H1 (cell line): ENCODE measurements around the gene RNASE3. TPM values are rescaled to one million over a fixed set of nuclear protein-coding genes. Genes with fewer than 3 reads are reported as not detected.
"Not testable (repeated sequence)": the region's sequence is repeated elsewhere in the genome, so short reads cannot be mapped to it uniquely, and the experiment has no call there.

Experiments
- CTCF ChIA-PET: fragments of 300-600 bp; sonication (Branson Sonifier 250); formaldehyde crosslinking; loops from one replicate; lab custom pipeline; 2021; ENCODE audit not compliant: partially characterized antibody; lab: Charles Lee
- POLR2A ChIA-PET: fragments of 300-600 bp; sonication (Branson Sonifier 250); formaldehyde crosslinking; loops from one replicate; lab custom pipeline; 2021; ENCODE audit warnings: inconsistent platforms; ENCODE audit not compliant: partially characterized antibody; lab: Charles Lee
- DNase-seq, 2 experiments: peaks; one replicate each; pipeline versions ENCODE4 v3.0.0 to v3.0.0-alpha.2; 2010 to 2022; ENCODE audit warnings: low spot score in 2 of 2, low read depth in 1 of 2, mixed read lengths in 1 of 2
- FAIRE-seq: peaks from 2 replicates; lab custom pipeline; 2011; peaks lifted over from hg19 to GRCh38; lab: Jason Lieb, UNC
- H2AFZ ChIP-seq: 2 replicates; pipeline ENCODE4 v1.8.1; 2012; ENCODE audit warnings: low read length, inconsistent platforms
- H2AK5ac ChIP-seq: 2 replicates; pipeline ENCODE4 v1.6.1; 2013; ENCODE audit warnings: low read depth, low read length
- H2BK120ac ChIP-seq: replicated peaks from 2 replicates; pipeline ENCODE3; 2013; ENCODE audit warnings: low read depth, low read length, inconsistent platforms
- H2BK12ac ChIP-seq: 2 replicates; pipeline ENCODE4 v1.6.1; 2013; ENCODE audit warnings: low read depth, low read length
- H2BK15ac ChIP-seq: 2 replicates; pipeline ENCODE4 v1.6.1; 2013; ENCODE audit warnings: low read length
- H2BK20ac ChIP-seq: 2 replicates; pipeline ENCODE4 v1.6.1; 2013; ENCODE audit warnings: low read length
- H2BK5ac ChIP-seq: 2 replicates; pipeline ENCODE4 v1.6.1; 2013; ENCODE audit warnings: low read depth, low read length
- H3K14ac ChIP-seq: 2 replicates; pipeline ENCODE4 v1.6.1; 2013; ENCODE audit warnings: inconsistent platforms; ENCODE audit not compliant: insufficient read length
- H3K18ac ChIP-seq: 2 replicates; pipeline ENCODE4 v1.6.1; 2013; ENCODE audit warnings: low read length; ENCODE audit errors: extremely low read depth
- H3K23ac ChIP-seq: 2 replicates; pipeline ENCODE4 v1.6.1; 2013; ENCODE audit warnings: inconsistent platforms; ENCODE audit not compliant: insufficient read length
- H3K23me2 ChIP-seq: 2 replicates; pipeline ENCODE4 v1.6.1; 2013; ENCODE audit warnings: low read depth, low read length
- H3K27ac ChIP-seq: 2 replicates; pipeline ENCODE4 v1.6.1; 2011; ENCODE audit warnings: low read depth, low read length, inconsistent platforms
- H3K27me3 ChIP-seq, 4 experiments: replicated peaks in 1 of 4; 1 replicate in 1 of 4; 2 replicates in 3 of 4; pipeline versions ENCODE4 v1.6.1 to v1.8.1; 2011 to 2013; ENCODE audit warnings: low read length in 3 of 4, mild to moderate bottlenecking in 3 of 4, inconsistent platforms in 2 of 4, mixed read lengths in 2 of 4, moderate library complexity in 1 of 4; ENCODE audit not compliant: control insufficient read depth in 3 of 4, insufficient read depth in 3 of 4; ENCODE audit errors: extremely low read depth in 1 of 4
- H3K36me3 ChIP-seq, 4 experiments: 2 replicates each; pipeline versions ENCODE4 v1.6.1 to v1.8.1; 2011 to 2013; ENCODE audit warnings: mild to moderate bottlenecking in 4 of 4, low read length in 3 of 4, moderate library complexity in 2 of 4, control low read depth in 1 of 4, inconsistent platforms in 1 of 4; ENCODE audit not compliant: insufficient read depth in 4 of 4, control insufficient read depth in 2 of 4
- H3K4ac ChIP-seq: replicated peaks from 2 replicates; pipeline ENCODE3; 2013; ENCODE audit warnings: low read length, low read depth, mixed read lengths, inconsistent platforms; ENCODE audit not compliant: insufficient read length
- H3K4me1 ChIP-seq, 4 experiments: replicated peaks in 1 of 4; 1 replicate in 1 of 4; 2 replicates in 3 of 4; pipeline versions ENCODE4 v1.6.1 to v1.8.1; 2011 to 2013; ENCODE audit warnings: low read length in 3 of 4, inconsistent platforms in 2 of 4, mixed read lengths in 1 of 4; ENCODE audit not compliant: insufficient read depth in 4 of 4, control insufficient read depth in 3 of 4
- H3K4me2 ChIP-seq, 2 experiments: 2 replicates each; pipeline versions ENCODE4 v1.6.1 to v1.8.1; 2011 to 2013; ENCODE audit warnings: low read depth in 2 of 2, low read length in 2 of 2, control low read depth in 1 of 2, inconsistent platforms in 1 of 2, mild to moderate bottlenecking in 1 of 2; ENCODE audit not compliant: insufficient read depth in 1 of 2
- H3K4me3 ChIP-seq, 4 experiments: fragments of 200-600, 300-600 bp in 1 of 4; sonication (generic), shearing (Covaris generic), sonication (Bioruptor Twin) in 1 of 4; 2 replicates each; pipeline versions ENCODE4 v1.5.1 to v1.8.1; 2011 to 2016; ENCODE audit warnings: low read length in 4 of 4, low read depth in 3 of 4, control low read depth in 2 of 4, inconsistent platforms in 2 of 4, mild to moderate bottlenecking in 2 of 4, mixed read lengths in 1 of 4, moderate library complexity in 1 of 4; ENCODE audit not compliant: insufficient read depth in 2 of 4; ENCODE audit errors: extremely low read depth in 1 of 4
- H3K56ac ChIP-seq: replicated peaks from 2 replicates; pipeline ENCODE3; 2013; ENCODE audit warnings: low read depth, mild to moderate bottlenecking, mixed read lengths, low read length, inconsistent platforms; ENCODE audit not compliant: insufficient read length
- H3K79me1 ChIP-seq: 2 replicates; pipeline ENCODE4 v1.6.1; 2013; ENCODE audit warnings: low read depth, low read length, control low read depth
- H3K79me2 ChIP-seq, 2 experiments: 2 replicates each; pipeline versions ENCODE4 v1.6.1 to v1.8.1; 2012 to 2013; ENCODE audit warnings: low read length in 2 of 2, mild to moderate bottlenecking in 2 of 2, inconsistent platforms in 1 of 2; ENCODE audit not compliant: insufficient read depth in 2 of 2, control insufficient read depth in 1 of 2
- H3K9ac ChIP-seq, 4 experiments: replicated peaks in 1 of 4; 1 replicate in 1 of 4; 2 replicates in 3 of 4; pipeline versions ENCODE4 v1.6.1 to v1.8.1; 2011 to 2013; ENCODE audit warnings: low read depth in 3 of 4, low read length in 3 of 4, control low read depth in 2 of 4, mild to moderate bottlenecking in 2 of 4, moderate library complexity in 2 of 4, inconsistent platforms in 1 of 4; ENCODE audit errors: extremely low read depth in 1 of 4
- H3K9me3 ChIP-seq, 2 experiments: 2 replicates each; pipeline versions ENCODE4 v1.6.1 to v1.8.1; 2012 to 2013; ENCODE audit warnings: mild to moderate bottlenecking in 2 of 2, moderate library complexity in 2 of 2, control low read depth in 1 of 2, inconsistent platforms in 1 of 2, low read depth in 1 of 2, low read length in 1 of 2, mixed read lengths in 1 of 2; ENCODE audit not compliant: insufficient read depth in 2 of 2
- H4K20me1 ChIP-seq, 2 experiments: replicated peaks in 1 of 2; 2 replicates each; pipeline versions ENCODE3 to v1.8.1; 2011 to 2013; ENCODE audit warnings: inconsistent platforms in 2 of 2, low read length in 2 of 2, mild to moderate bottlenecking in 1 of 2; ENCODE audit not compliant: insufficient read depth in 2 of 2, control insufficient read depth in 1 of 2
- H4K5ac ChIP-seq: 2 replicates; pipeline ENCODE4 v1.6.1; 2013; ENCODE audit warnings: low read length, low read depth, mixed read lengths, inconsistent platforms; ENCODE audit not compliant: insufficient read length
- H4K8ac ChIP-seq: 2 replicates; pipeline ENCODE4 v1.8.0; 2013; ENCODE audit warnings: mild to moderate bottlenecking, moderate library complexity, low read length, inconsistent platforms; ENCODE audit not compliant: insufficient read depth; ENCODE audit errors: extremely low read depth
- H4K91ac ChIP-seq: replicated peaks from 2 replicates; pipeline ENCODE3; 2013; ENCODE audit warnings: low read length, mixed read lengths, inconsistent platforms; ENCODE audit not compliant: insufficient read length
- WGBS, 2 experiments: shearing (Covaris generic) in 1 of 2; methylation state at CpG; one replicate each; pipeline versions ENCODE4 v1.1.6 to v1.1.7; 2013 to 2015; ENCODE audit warnings: low lambda C conversion rate in 2 of 2, mixed read lengths in 2 of 2, inconsistent platforms in 1 of 2, low coverage in 1 of 2, missing lambda C conversion rate in 1 of 2; ENCODE audit not compliant: insufficient replicate concordance in 2 of 2, insufficient coverage in 1 of 2, insufficient read length in 1 of 2; ENCODE audit errors: extremely low coverage in 1 of 2, missing lambda C conversion rate in 1 of 2; 5-methylcytosine and 5-hydroxymethylcytosine counted together
- polyA plus RNA-seq, 7 experiments: library from polyadenylated mRNA; depleted of rRNA in 3 of 7; stranded (reverse) in 5 of 7; unstranded in 2 of 7; fragments of >200 nt in 5 of 7; fragments of 200-250 nt in 2 of 7; gene quantifications; 1 replicate in 5 of 7; 2 replicates in 1 of 7; 4 replicates in 1 of 7; pipeline versions ENCODE4 v1.2.1 to v1.2.3, GENCODE V29; 2011 to 2013; ENCODE audit warnings: missing spikeins in 2 of 7, mixed read lengths in 2 of 7
- total RNA-seq: library from RNA; stranded (reverse); fragmentation: NEBNext Ultra II Directional; extraction: Animal tissue kit (Norgen Biotek cat#: 25700); gene quantifications from 2 replicates; pipeline ENCODE4 v1.2.1, GENCODE V29; 2021

Gene RNASE3
- total and polyA plus RNA-seq, 2 of the 8 experiments (the other 6 are each of a cell fraction or from before 2014, with no cell fraction given), result not detected

DNA sequence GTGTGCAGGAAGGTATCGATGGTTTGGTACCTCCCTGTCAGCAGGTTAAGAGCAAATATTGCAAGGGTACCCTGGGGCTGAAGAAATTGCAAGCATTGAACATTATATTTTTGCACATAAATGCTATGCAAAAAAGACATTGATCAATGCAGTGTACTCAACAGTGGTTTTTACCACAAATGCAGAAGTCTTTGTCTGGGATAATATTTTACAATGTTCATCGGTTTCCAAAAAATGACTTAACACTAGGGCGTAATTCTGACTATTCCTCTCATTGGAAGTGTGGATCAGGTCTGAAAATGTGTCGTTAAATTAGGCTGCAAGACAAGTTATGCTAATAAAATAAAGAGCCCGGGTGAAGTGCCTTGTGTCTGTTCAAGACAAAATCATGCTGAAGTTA, 2.8 kb upstream of the RNASE3 start:
- H3K23ac ChIP-seq, H3K79me1 ChIP-seq, H3K36me3 ChIP-seq, H3K4ac ChIP-seq, H3K4me2 ChIP-seq, H2BK12ac ChIP-seq, H3K4me1 ChIP-seq, POLR2A ChIA-PET, H3K79me2 ChIP-seq, H3K9ac ChIP-seq, H2BK120ac ChIP-seq, CTCF ChIA-PET, FAIRE-seq, H2AFZ ChIP-seq, H3K18ac ChIP-seq, H3K27ac ChIP-seq, H3K56ac ChIP-seq, H2BK20ac ChIP-seq, H3K14ac ChIP-seq, H4K8ac ChIP-seq, H3K27me3 ChIP-seq, H2AK5ac ChIP-seq, H4K20me1 ChIP-seq, H2BK5ac ChIP-seq, H2BK15ac ChIP-seq, H4K5ac ChIP-seq, DNase-seq, H4K91ac ChIP-seq, H3K23me2 ChIP-seq, H3K9me3 ChIP-seq, H3K4me3 ChIP-seq: not testable (repeated sequence)
- 79% methylated on average over 5 of the region's 5 CpGs; no CpG with 5 or more reads in 1 of the 2 experiments for WGBS, 2 experiments

DNA sequence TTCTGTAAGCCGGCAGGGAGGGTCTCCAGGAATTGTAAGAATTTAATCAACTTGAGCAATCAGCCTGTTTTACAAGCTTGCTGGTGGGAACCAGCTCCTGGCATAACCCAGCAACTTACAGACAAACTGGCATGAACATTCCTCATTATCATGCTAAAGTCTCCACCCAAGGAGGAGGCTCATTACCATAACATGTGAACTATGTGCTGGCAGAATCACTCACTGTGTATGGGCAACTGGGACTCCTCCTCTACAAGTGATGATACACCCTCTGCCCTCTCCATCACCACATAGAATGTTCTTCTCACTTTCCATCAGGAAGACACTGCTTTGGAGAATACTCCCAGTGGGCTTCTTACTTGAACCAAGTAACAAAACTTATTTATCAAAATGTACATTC, 4.1 kb downstream of the RNASE3 start:
- H3K4me1 ChIP-seq, H4K91ac ChIP-seq, H3K36me3 ChIP-seq, H2AK5ac ChIP-seq, H3K23me2 ChIP-seq, POLR2A ChIA-PET, H3K27ac ChIP-seq, H3K79me1 ChIP-seq, H4K8ac ChIP-seq, H4K20me1 ChIP-seq, H3K79me2 ChIP-seq, H2BK120ac ChIP-seq, H3K4me2 ChIP-seq, H3K14ac ChIP-seq, H3K9ac ChIP-seq, H3K9me3 ChIP-seq, H3K56ac ChIP-seq, CTCF ChIA-PET, H2AFZ ChIP-seq, H2BK5ac ChIP-seq, H3K4me3 ChIP-seq, DNase-seq, H2BK15ac ChIP-seq, H2BK20ac ChIP-seq, H3K4ac ChIP-seq, H2BK12ac ChIP-seq, H3K27me3 ChIP-seq, H3K18ac ChIP-seq, H4K5ac ChIP-seq, H3K23ac ChIP-seq: not testable (repeated sequence)
- peak; percentile 48 for FAIRE-seq
- 100% methylated on average over 1 of the region's 1 CpG; no CpG with 5 or more reads in 1 of the 2 experiments for WGBS, 2 experiments
